CD4-positive, alpha-beta T cell treated with Interleukin-15 for 4 hours (primary cell): Measurements from ENCODE around the gene RIPK3.

Experiments used
- DNase-seq: peaks from one replicate; pipeline ENCODE4 v3.0.0-alpha.2; 2020; ENCODE audit warnings: low spot score

Gene RIPK3

GRCh38 chr14:24343795-24344660 lies 4.2 kb upstream of the RIPK3 start:
- no peak for DNase-seq

GRCh38 chr14:24342889-24343288 lies 3.1 kb upstream of the RIPK3 start:
- no peak for DNase-seq

GRCh38 chr14:24340606-24341005 lies 815 bp upstream of the RIPK3 start:
- DNase-seq, result no peak

- no peak for DNase-seq
These were observed 948 bp downstream of the RIPK3 start for GRCh38 chr14:24338843-24339242.

GRCh38 chr14:24337824-24338175 lies 2.0 kb downstream of the RIPK3 start:
- DNase-seq, result no peak

GRCh38 chr14:24337144-24337823 lies 2.5 kb downstream of the RIPK3 start:
- no peak for DNase-seq

- no peak for DNase-seq
These were observed 4.2 kb downstream of the RIPK3 start for GRCh38 chr14:24335461-24336171.

GRCh38 chr14:24334431-24335291 lies 5.1 kb downstream of the RIPK3 start, which contains the start of gene ADCY4:
Gene ADCY4 (minus strand): TSS chr14:24335071. CDS start chr14:24334652, 419 bp downstream.
- no peak for DNase-seq

GRCh38 chr14:24332268-24332993 lies 7.4 kb downstream of the RIPK3 start:
- peak; percentile 92 for DNase-seq

- no peak for DNase-seq
These were observed 8.0 kb downstream of the RIPK3 start for GRCh38 chr14:24331731-24332267.

GRCh38 chr14:24330973-24331674 lies 8.7 kb downstream of the RIPK3 start:
- no peak for DNase-seq

- peak; percentile 77 for DNase-seq
These were observed 10.1 kb downstream of the RIPK3 start for GRCh38 chr14:24329736-24330135.

GRCh38 chr14:24329073-24329663 lies 10.6 kb downstream of the RIPK3 start:
- DNase-seq, result no peak

- peak; percentile 20 for DNase-seq
These were observed 11.9 kb downstream of the RIPK3 start for GRCh38 chr14:24327914-24328313.

GRCh38 chr14:24327303-24327702 lies 12.5 kb downstream of the RIPK3 start:
- DNase-seq, result no peak

- no peak for DNase-seq
These were observed 13.8 kb downstream of the RIPK3 start for GRCh38 chr14:24325963-24326362.

GRCh38 chr14:24325041-24325530 lies 14.7 kb downstream of the RIPK3 start:
- DNase-seq, result no peak

GRCh38 chr14:24324024-24324423 lies 15.8 kb downstream of the RIPK3 start:
- no peak for DNase-seq

GRCh38 chr14:24323341-24323740 lies 16.4 kb downstream of the RIPK3 start:
- DNase-seq, result no peak

- DNase-seq, result no peak
These were observed 17.1 kb downstream of the RIPK3 start for GRCh38 chr14:24322672-24323071.
